Prostate gland (tissue), 2 donors: Measurements from ENCODE around the gene SERPINB6. TPM values are rescaled to one million over a fixed set of nuclear protein-coding genes. Genes with fewer than 3 reads are reported as not detected.

ENCODE experiments used
- DNase-seq: peaks from one replicate; pipeline ENCODE4 v3.0.0-alpha.2; 2019; ENCODE audit warnings: low spot score
- H3K27ac ChIP-seq, 2 donors: fragments of 200-600 bp; sonication (generic); 2 replicates each; pipeline ENCODE4 v1.5.1; 2017 to 2019
- H3K27me3 ChIP-seq: fragments of 200-600 bp; sonication (generic); replicated peaks from 2 replicates; pipeline ENCODE4 v1.5.1; 2019; ENCODE audit not compliant: insufficient read depth
- H3K36me3 ChIP-seq, 2 donors: fragments of 200-600 bp; sonication (generic); 1 replicate in 1 of 2; 2 replicates in 1 of 2; pipeline versions ENCODE4 v1.5.1 to v1.8.1; 2017 to 2019
- H3K4me1 ChIP-seq: fragments of 200-600 bp; sonication (generic); replicated peaks from 2 replicates; pipeline ENCODE4 v1.5.1; 2019
- H3K4me3 ChIP-seq, 2 donors: fragments of 200-600 bp; sonication (generic); 2 replicates each; pipeline ENCODE4 v1.5.1; 2017 to 2019
- H3K9me3 ChIP-seq: fragments of 200-600 bp; sonication (generic); 2 replicates; pipeline ENCODE4 v1.5.1; 2017
- CTCF ChIP-seq, 4 experiments: fragments of 200-600 bp in 2 of 4; fragments of 450-650 bp in 2 of 4; sonication (generic) in 2 of 4; IDR thresholded peaks; 1 replicate in 3 of 4; 2 replicates in 1 of 4; pipeline ENCODE4 v1.5.1; 2016 to 2019; ENCODE audit warnings: antibody characterized with exemption in 4 of 4, mild to moderate bottlenecking in 2 of 4, moderate library complexity in 2 of 4
- POLR2A ChIP-seq: fragments of 450-650 bp; IDR thresholded peaks from one replicate; pipeline ENCODE4 v1.6.1; 2016; ENCODE audit warnings: antibody characterized with exemption, mild to moderate bottlenecking
- POLR2AphosphoS5 ChIP-seq: sonication (generic); formaldehyde crosslinking; IDR thresholded peaks from one replicate; pipeline ENCODE4 v1.6.1; 2017; ENCODE audit warnings: antibody characterized with exemption
- WGBS: methylation state at CpG from one replicate; pipeline ENCODE4 v1.1.5; 2018; 5-methylcytosine and 5-hydroxymethylcytosine counted together
- intact Hi-C: fragments of 100-400 bp; cut with DNase I; formaldehyde crosslinking; loops from one replicate; pipeline ENCODE4 v1.14.2; 2022
- total RNA-seq, 2 donors: library from RNA; depleted of rRNA; stranded (reverse); fragments of >200 nt; gene quantifications; one replicate each; pipeline ENCODE4 v1.1.0, GENCODE V29; 2016

Gene SERPINB6
- total RNA-seq, 2 donors from 2014 or later: 155 to 202 TPM

- H3K9me3 ChIP-seq: no peaks in the 10 kb centered on the region
- H3K27ac ChIP-seq: peak overlapping the region in 1 of 2 donors; percentile 3
- no peak for DNase-seq
- intact Hi-C loops: no loop called here
- TF ChIP-seq POLR2AphosphoS5 (no peak), POLR2A (no peak), CTCF (IDR thresholded peaks at IDR 0.05) (no peak)
- WGBS: 79% methylated on average over 4 of the region's 4 CpGs
- no peaks in the 10 kb centered on the region for H3K36me3 ChIP-seq
- no peaks in the 10 kb centered on the region for H3K4me1 ChIP-seq
- no peak overlapping the region for H3K4me3 ChIP-seq
- H3K27me3 ChIP-seq: no peaks in the 10 kb centered on the region
These were observed 11.2 kb upstream of the SERPINB6 start for GRCh38 chr6:2982426-2983117.

DNA sequence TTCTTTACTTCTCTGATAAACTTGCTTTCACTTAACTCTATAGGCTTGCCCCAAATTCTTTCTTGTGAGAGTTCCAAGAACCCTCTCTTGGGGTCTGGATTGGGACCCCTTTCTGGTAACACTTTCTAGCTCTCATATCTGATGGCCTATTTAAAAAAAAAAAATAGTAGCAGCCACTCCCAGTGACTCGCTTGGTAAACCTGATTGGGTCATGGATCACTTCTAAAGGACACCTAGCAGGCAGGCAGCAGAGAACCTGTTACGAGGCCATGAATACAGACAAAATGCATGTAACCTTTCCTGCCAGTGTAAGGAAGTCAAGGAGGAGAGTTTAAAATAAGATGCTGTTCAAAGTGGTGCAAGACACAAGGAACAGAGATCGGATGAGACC lies 9.1 kb upstream of the SERPINB6 start:
- no peak for DNase-seq
- Histone ChIP-seq H3K4me1 (no peaks in the 10 kb centered on the region), H3K27me3 (no peaks in the 10 kb centered on the region), H3K9me3 (no peaks in the 10 kb centered on the region), H3K4me3 (no peak overlapping the region), H3K36me3 (no peaks in the 10 kb centered on the region), H3K27ac (no peak overlapping the region)
- intact Hi-C loops: no loop called here
- TF ChIP-seq POLR2AphosphoS5 (no peak), CTCF (IDR thresholded peaks at IDR 0.05) (no peak)
- WGBS: 90% methylated on average over 3 of the region's 3 CpGs

DNA sequence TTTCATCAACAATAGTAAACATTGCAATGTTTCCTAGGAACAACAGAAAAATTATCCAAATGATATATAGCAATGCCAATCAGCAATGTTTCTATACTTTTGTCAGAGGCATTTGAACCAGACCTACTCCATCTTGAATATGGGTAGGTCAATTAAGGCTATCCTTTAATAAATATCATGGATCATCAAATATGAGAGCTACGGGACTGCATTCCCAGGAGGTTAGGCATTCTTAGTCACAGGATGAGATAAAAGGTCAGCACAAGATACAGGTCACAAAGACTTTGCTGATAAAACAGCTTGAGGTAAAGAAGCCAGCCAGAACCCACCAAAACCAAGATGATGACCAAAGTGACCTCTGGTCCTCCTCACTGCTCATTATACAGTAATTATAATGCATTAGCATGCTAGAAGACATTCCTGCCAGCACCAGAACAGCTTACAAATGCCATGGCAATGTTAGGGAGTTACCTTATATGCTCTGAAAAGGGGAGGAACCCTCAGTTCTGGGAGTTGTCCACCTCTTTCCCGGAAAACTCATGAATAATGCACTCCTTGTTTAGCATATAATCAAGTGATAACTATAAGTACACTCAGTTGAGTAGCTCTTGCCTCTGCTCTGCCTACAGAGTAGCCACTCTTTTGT lies 8.6 kb upstream of the SERPINB6 start:
- WGBS: 84% methylated on average over 2 of the region's 2 CpGs
- no peak overlapping the region for H3K4me3 ChIP-seq
- TF ChIP-seq POLR2AphosphoS5 (no peak), POLR2A (no peak), CTCF (IDR thresholded peaks at IDR 0.05) (no peak)
- intact Hi-C loops: no loop called here
- no peaks in the 10 kb centered on the region for H3K36me3 ChIP-seq
- H3K9me3 ChIP-seq: no peaks in the 10 kb centered on the region
- DNase-seq: no peak
- H3K27ac ChIP-seq: no peak overlapping the region
- no peaks in the 10 kb centered on the region for H3K4me1 ChIP-seq
- H3K27me3 ChIP-seq: no peaks in the 10 kb centered on the region

GRCh38 chr6:2978923-2979322 lies 7.6 kb upstream of the SERPINB6 start:
- Histone ChIP-seq H3K9me3 (no peaks in the 10 kb centered on the region), H3K27me3 (no peaks in the 10 kb centered on the region), H3K4me3 (no peak overlapping the region), H3K27ac (no peak overlapping the region), H3K4me1 (no peaks in the 10 kb centered on the region), H3K36me3 (no peaks in the 10 kb centered on the region)
- DNase-seq: no peak
- 95% methylated on average over 4 of the region's 4 CpGs for WGBS
- TF ChIP-seq POLR2AphosphoS5 (no peak), CTCF (IDR thresholded peaks at IDR 0.05) (no peak), POLR2A (no peak)
- intact Hi-C loops: no loop called here
